Neutrophil (primary cell): ENCODE measurements around the gene OSMR.

Experiments used
- H3K27ac ChIP-seq: fragments of 200-600 bp; sonication (generic); 2 replicates; pipeline ENCODE4 v1.5.1; 2016; ENCODE audit warnings: mild to moderate bottlenecking, moderate library complexity
- H3K27me3 ChIP-seq: fragments of 200-600 bp; sonication (generic); 2 replicates; pipeline ENCODE4 v1.6.0; 2016; ENCODE audit warnings: mild to moderate bottlenecking
- H3K36me3 ChIP-seq: fragments of 200-600 bp; sonication (generic); 2 replicates; pipeline ENCODE4 v1.5.1; 2017
- H3K4me1 ChIP-seq, 2 experiments: fragments of 200-600 bp in 1 of 2; sonication (generic) in 1 of 2; 1 replicate in 1 of 2; 2 replicates in 1 of 2; pipeline versions ENCODE4 v1.5.1 to v1.6.1; 2013 to 2016; ENCODE audit warnings: low read depth in 1 of 2, low read length in 1 of 2, mild to moderate bottlenecking in 1 of 2, moderate library complexity in 1 of 2; ENCODE audit not compliant: control insufficient read depth in 1 of 2, insufficient read depth in 1 of 2
- H3K4me3 ChIP-seq, 2 experiments: fragments of 200-600 bp in 1 of 2; sonication (generic) in 1 of 2; 1 replicate in 1 of 2; 2 replicates in 1 of 2; pipeline ENCODE4 v1.5.1; 2013 to 2016; ENCODE audit warnings: low read depth in 1 of 2, low read length in 1 of 2, mild to moderate bottlenecking in 1 of 2, moderate library complexity in 1 of 2
- H3K9me3 ChIP-seq: fragments of 200-600 bp; sonication (generic); 2 replicates; pipeline ENCODE4 v1.5.1; 2016
- CTCF ChIP-seq: fragments of 200-600 bp; sonication (generic); IDR thresholded peaks from 2 replicates; pipeline ENCODE4 v1.5.1; 2016; ENCODE audit warnings: antibody characterized with exemption

The OSMR gene

GRCh38 chr5:38845526-38846378 lies at the start of gene OSMR:
TSS of gene OSMR (plus strand) at chr5:38846012. CDS start at chr5:38869045, 23,033 bp downstream.
- Histone ChIP-seq H3K27ac (no peak within 1 kb of the TSS), H3K4me1 (peaks cover 4 to 10% of the 10 kb centered on the region in 2 experiments), H3K4me3 (peak within 1 kb of the TSS; percentile 5 to 57), H3K27me3 (peaks cover 100% of the 10 kb centered on the region), H3K36me3 (no peaks in the 10 kb centered on the region), H3K9me3 (no peaks in the 10 kb centered on the region)
- no peak for TF ChIP-seq CTCF

GRCh38 chr5:38796742-38797108 lies 49.1 kb upstream of the OSMR start:
- no peak for TF ChIP-seq CTCF
- Histone ChIP-seq H3K9me3 (no peaks in the 10 kb centered on the region), H3K4me1 (no peaks in the 10 kb centered on the region), H3K4me3 (no peak overlapping the region), H3K27ac (no peak overlapping the region), H3K27me3 (peaks cover 4% of the 10 kb centered on the region), H3K36me3 (no peaks in the 10 kb centered on the region)

- no peak for TF ChIP-seq CTCF
- peaks cover 4% of the 10 kb centered on the region for H3K27me3 ChIP-seq
- H3K27ac ChIP-seq = no peak overlapping the region
- no peaks in the 10 kb centered on the region for H3K4me1 ChIP-seq
- no peaks in the 10 kb centered on the region for H3K9me3 ChIP-seq
- no peaks in the 10 kb centered on the region for H3K36me3 ChIP-seq
- H3K4me3 ChIP-seq = no peak overlapping the region
Observed at GRCh38 chr5:38797838-38798237, 48.0 kb upstream of the OSMR start.

- Histone ChIP-seq H3K27ac (no peak overlapping the region), H3K36me3 (no peaks in the 10 kb centered on the region), H3K4me3 (no peak overlapping the region), H3K4me1 (no peaks in the 10 kb centered on the region), H3K27me3 (peaks cover 4% of the 10 kb centered on the region), H3K9me3 (no peaks in the 10 kb centered on the region)
- TF ChIP-seq CTCF = no peak
Observed at GRCh38 chr5:38799556-38800377, 46.0 kb upstream of the OSMR start.

GRCh38 chr5:38800515-38800914 lies 45.3 kb upstream of the OSMR start:
- Histone ChIP-seq H3K27ac (no peak overlapping the region), H3K4me3 (no peak overlapping the region)
- TF ChIP-seq CTCF = no peak

More at GRCh38 chr5:38800515-38800914, 45.3 kb upstream of the OSMR start:
- Histone ChIP-seq H3K4me1 (no peaks in the 10 kb centered on the region), H3K9me3 (no peaks in the 10 kb centered on the region), H3K36me3 (no peaks in the 10 kb centered on the region), H3K27me3 (no peaks in the 10 kb centered on the region)
